GM06990 (cell line): Measurements from ENCODE around the gene MMEL1.
"Not testable (repeated sequence)": the region's sequence is repeated elsewhere in the genome, so short reads cannot be mapped to it uniquely, and the experiment has no call there.

ENCODE experiments used
- DNase-seq: peaks from one replicate; pipeline ENCODE4 v3.0.0-alpha.2; 2011; ENCODE audit not compliant: insufficient read length; ENCODE audit errors: extremely low read depth
- H3K27me3 ChIP-seq: replicated peaks from 2 replicates; pipeline ENCODE4 v1.6.0; 2011; ENCODE audit warnings: low read length; ENCODE audit not compliant: control insufficient read depth, insufficient read depth
- H3K36me3 ChIP-seq: 2 replicates; pipeline ENCODE4 v1.5.1; 2011; ENCODE audit warnings: low read length; ENCODE audit not compliant: control insufficient read depth, insufficient read depth
- H3K4me3 ChIP-seq: replicated peaks from 2 replicates; pipeline ENCODE4 v1.5.1; 2011; ENCODE audit warnings: low read depth, mild to moderate bottlenecking, control low read depth, low read length
- TF ChIP-seq, protein P1 (sequence below): IDR thresholded peaks from 2 replicates; pipeline ENCODE4 v1.5.1; 2011; ENCODE audit warnings: low read length, control low read depth, mild to moderate bottlenecking, inconsistent platforms; ENCODE audit not compliant: insufficient read depth, poor library complexity, severe bottlenecking

MMEL1 gene, protein sequence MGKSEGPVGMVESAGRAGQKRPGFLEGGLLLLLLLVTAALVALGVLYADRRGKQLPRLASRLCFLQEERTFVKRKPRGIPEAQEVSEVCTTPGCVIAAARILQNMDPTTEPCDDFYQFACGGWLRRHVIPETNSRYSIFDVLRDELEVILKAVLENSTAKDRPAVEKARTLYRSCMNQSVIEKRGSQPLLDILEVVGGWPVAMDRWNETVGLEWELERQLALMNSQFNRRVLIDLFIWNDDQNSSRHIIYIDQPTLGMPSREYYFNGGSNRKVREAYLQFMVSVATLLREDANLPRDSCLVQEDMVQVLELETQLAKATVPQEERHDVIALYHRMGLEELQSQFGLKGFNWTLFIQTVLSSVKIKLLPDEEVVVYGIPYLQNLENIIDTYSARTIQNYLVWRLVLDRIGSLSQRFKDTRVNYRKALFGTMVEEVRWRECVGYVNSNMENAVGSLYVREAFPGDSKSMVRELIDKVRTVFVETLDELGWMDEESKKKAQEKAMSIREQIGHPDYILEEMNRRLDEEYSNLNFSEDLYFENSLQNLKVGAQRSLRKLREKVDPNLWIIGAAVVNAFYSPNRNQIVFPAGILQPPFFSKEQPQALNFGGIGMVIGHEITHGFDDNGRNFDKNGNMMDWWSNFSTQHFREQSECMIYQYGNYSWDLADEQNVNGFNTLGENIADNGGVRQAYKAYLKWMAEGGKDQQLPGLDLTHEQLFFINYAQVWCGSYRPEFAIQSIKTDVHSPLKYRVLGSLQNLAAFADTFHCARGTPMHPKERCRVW

GRCh38 chr1:2632561-2633361 lies at the start of gene MMEL1:
Gene MMEL1 (minus strand): TSS chr1:2633016. CDS start chr1:2629484, 3,532 bp downstream.
- TF ChIP-seq, protein P1, sequence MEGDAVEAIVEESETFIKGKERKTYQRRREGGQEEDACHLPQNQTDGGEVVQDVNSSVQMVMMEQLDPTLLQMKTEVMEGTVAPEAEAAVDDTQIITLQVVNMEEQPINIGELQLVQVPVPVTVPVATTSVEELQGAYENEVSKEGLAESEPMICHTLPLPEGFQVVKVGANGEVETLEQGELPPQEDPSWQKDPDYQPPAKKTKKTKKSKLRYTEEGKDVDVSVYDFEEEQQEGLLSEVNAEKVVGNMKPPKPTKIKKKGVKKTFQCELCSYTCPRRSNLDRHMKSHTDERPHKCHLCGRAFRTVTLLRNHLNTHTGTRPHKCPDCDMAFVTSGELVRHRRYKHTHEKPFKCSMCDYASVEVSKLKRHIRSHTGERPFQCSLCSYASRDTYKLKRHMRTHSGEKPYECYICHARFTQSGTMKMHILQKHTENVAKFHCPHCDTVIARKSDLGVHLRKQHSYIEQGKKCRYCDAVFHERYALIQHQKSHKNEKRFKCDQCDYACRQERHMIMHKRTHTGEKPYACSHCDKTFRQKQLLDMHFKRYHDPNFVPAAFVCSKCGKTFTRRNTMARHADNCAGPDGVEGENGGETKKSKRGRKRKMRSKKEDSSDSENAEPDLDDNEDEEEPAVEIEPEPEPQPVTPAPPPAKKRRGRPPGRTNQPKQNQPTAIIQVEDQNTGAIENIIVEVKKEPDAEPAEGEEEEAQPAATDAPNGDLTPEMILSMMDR, result no peak
- Histone ChIP-seq H3K36me3 (no peaks in the 10 kb centered on the region), H3K27me3 (no peaks in the 10 kb centered on the region), H3K4me3 (no peak within 1 kb of the TSS)
- DNase-seq, result no peak

- H3K4me3 ChIP-seq, DNase-seq, H3K27me3 ChIP-seq, H3K36me3 ChIP-seq: not testable (repeated sequence)
These were observed 43.9 kb upstream of the MMEL1 start for GRCh38 chr1:2676726-2677125.

GRCh38 chr1:2671656-2672055 lies 38.8 kb upstream of the MMEL1 start:
- not testable (repeated sequence) for H3K36me3 ChIP-seq, H3K27me3 ChIP-seq, DNase-seq, H3K4me3 ChIP-seq

DNA sequence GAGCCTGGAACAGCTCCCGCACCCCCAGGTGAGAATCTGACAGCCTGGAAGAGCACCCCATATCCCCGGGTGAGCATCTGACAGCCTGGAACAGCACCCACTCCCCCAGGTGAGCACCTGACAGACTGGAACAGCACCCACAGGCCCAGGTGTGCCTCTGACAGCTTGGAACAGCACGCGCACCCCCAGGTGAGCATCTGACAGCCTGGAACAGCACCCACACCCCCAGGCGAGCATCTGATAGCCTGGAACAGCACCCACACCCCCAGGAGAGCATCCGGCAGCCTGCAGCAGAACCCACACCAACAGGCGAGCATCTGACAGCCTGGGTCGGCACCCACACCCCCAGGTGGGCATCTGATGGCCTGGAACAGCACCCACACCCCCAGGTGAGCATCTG lies 27.0 kb upstream of the MMEL1 start:
- not testable (repeated sequence) for H3K27me3 ChIP-seq, H3K36me3 ChIP-seq, H3K4me3 ChIP-seq, DNase-seq

GRCh38 chr1:2657909-2658308 lies 25.1 kb upstream of the MMEL1 start:
- not testable (repeated sequence) for H3K4me3 ChIP-seq, H3K27me3 ChIP-seq, H3K36me3 ChIP-seq, DNase-seq

DNA sequence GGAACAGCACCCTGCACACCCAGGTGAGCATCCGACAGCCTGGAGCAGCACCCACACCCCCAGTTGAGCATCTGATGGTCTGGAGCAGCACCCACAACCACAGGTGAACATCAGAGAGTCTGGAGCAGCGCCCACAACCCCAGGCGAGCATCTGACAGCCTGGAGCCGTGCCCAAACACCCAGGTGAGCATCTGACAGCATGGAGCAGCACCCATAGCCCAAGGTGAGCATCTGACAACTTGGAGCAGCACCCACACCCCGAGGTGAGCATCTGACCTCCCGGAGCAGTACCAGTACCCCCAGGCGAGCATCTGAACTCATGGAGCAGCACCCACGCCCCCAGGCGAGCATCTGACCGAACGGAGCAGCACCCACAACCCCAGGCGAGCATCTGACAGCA lies 24.3 kb upstream of the MMEL1 start:
- H3K36me3 ChIP-seq, DNase-seq, H3K27me3 ChIP-seq, H3K4me3 ChIP-seq: not testable (repeated sequence)

DNA sequence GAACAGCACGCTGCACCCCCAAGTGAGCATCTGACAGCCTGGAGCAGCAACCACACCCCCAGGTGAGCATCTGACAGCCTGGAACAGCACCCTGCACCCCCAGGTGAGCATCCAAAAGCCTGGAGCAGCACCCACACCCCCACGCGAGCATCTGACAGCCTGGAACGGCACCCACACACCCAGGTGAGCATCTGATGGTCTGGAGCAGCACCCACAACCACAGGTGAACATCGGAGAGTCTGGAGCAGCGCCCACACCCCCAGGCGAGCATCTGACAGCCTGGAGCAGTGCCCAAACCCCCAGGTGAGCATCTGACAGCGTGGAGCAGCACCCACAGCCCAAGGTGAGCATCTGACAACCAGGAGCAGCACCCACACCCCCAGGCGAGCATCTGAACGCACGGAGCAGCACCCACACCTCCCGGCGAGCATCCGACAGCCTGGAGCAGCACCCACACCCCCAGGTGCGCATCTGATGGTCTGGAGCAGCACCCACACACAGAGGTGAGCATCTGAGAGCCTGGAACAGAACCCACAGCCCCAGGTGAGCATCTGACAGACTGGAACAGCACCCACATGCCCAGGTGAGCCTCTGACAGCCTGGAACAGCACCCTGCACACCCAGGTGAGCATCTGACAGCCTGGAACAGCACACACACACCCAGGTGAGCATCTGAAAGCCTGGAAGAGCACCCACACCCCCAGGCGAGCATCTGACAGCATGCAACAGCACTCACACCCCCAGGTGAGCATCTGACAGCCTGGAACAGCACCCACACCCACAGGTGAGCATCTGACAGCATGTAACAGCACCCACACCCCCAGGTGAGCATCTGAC lies 23.0 kb upstream of the MMEL1 start:
- not testable (repeated sequence) for H3K4me3 ChIP-seq

DNA sequence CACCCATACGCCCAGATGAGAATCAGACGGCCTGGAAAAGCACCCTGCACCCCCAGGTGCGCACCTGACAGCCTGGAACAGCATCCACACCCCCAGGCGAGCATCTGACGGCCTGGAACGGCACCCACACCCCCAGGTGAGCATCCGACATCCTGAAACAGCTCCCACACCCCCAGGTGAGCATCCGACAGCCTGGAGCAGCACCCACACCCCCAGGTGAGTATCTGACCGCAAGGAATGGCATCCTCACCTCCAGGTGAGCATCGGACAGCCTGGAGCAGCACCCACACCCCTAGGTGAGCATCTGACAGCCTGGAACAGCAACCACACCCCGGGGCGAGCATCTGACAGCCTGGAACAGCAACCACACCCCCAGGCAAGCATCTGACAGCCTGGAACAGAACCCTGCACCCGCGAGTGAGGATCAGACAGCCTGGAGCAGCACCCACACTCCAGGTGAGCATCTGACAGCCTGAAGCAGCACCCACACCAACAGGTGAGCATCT lies 21.7 kb upstream of the MMEL1 start:
- H3K36me3 ChIP-seq, DNase-seq, H3K4me3 ChIP-seq, H3K27me3 ChIP-seq: not testable (repeated sequence)

More for the DNA sequence above, 23.0 kb upstream of the MMEL1 start:
- DNase-seq, H3K36me3 ChIP-seq, H3K27me3 ChIP-seq: not testable (repeated sequence)

DNA sequence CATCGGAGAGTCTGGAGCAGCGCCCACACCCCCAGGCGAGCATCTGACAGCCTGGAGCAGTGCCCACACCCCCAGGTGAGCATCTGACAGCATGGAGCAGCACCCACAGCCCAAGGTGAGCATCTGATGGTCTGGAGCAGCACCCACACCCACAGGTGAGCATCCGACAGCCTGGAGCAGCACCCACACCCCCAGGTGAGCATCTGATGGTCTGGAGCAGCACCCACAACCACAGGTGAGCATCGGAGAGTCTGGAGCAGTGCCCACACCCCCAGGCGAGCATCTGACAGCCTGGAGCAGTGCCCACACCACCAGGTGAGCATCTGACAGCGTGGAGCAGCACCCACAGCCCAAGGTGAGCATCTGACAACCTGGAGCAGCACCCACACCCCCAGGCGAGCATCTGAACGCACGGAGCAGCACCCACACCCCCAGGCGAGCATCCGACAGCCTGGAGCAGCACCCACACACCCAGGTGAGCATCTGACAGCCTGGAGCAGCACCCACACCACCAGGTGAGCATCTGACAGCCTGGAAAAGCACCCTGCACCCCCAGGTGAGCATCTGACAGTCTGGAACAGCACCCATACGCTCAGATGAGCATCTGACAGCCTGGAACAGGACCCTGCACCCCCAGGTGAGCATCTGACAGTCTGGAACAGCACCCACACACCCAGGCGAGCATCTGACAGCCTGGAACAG lies 21.1 kb upstream of the MMEL1 start:
- H3K36me3 ChIP-seq, H3K4me3 ChIP-seq, DNase-seq, H3K27me3 ChIP-seq: not testable (repeated sequence)

- not testable (repeated sequence) for H3K36me3 ChIP-seq, DNase-seq, H3K27me3 ChIP-seq, H3K4me3 ChIP-seq
These were observed 20.2 kb upstream of the MMEL1 start for GRCh38 chr1:2652926-2653571.

- H3K27me3 ChIP-seq, H3K36me3 ChIP-seq, DNase-seq, H3K4me3 ChIP-seq: not testable (repeated sequence)
These were observed 19.5 kb upstream of the MMEL1 start for GRCh38 chr1:2652152-2652925.
